ENCODE measurements around the gene CDON.

CDON gene

GRCh38 chr11:126082251-126083109 lies 19.8 kb upstream of the CDON start:
- DNase-seq (ENCODE audit: low read depth) = no peak
- TF ChIP-seq CTCF (conservative IDR thresholded peaks at IDR 0.05; ENCODE audit: low read depth, low read length) = no peak
- H3K4me3 ChIP-seq (ENCODE audit: low read length) = no peak overlapping the region

GRCh38 chr11:126081915-126082250 lies 19.2 kb upstream of the CDON start:
- TF ChIP-seq CTCF (conservative IDR thresholded peaks at IDR 0.05; ENCODE audit: low read depth, low read length) = no peak
- DNase-seq (ENCODE audit: low read depth) = no peak
- H3K4me3 ChIP-seq (ENCODE audit: low read length) = no peak overlapping the region

GRCh38 chr11:126080161-126080941 lies 17.7 kb upstream of the CDON start:
- H3K4me3 ChIP-seq (ENCODE audit: low read length) = no peak overlapping the region
- no peak for DNase-seq (ENCODE audit: low read depth)
- TF ChIP-seq CTCF (conservative IDR thresholded peaks at IDR 0.05; ENCODE audit: low read depth, low read length) = no peak

GRCh38 chr11:126079621-126080124 lies 17.0 kb upstream of the CDON start:
- H3K4me3 ChIP-seq (ENCODE audit: low read length) = no peak overlapping the region
- no peak for TF ChIP-seq CTCF (conservative IDR thresholded peaks at IDR 0.05; ENCODE audit: low read depth, low read length)
- DNase-seq (ENCODE audit: low read depth) = no peak

- no peak overlapping the region for H3K4me3 ChIP-seq (ENCODE audit: low read length)
- TF ChIP-seq CTCF (conservative IDR thresholded peaks at IDR 0.05; ENCODE audit: low read depth, low read length) = no peak
- no peak for DNase-seq (ENCODE audit: low read depth)
Measured at GRCh38 chr11:126076641-126077040, 14.0 kb upstream of the CDON start.

- no peak overlapping the region for H3K4me3 ChIP-seq (ENCODE audit: low read length)
- no peak for TF ChIP-seq CTCF (conservative IDR thresholded peaks at IDR 0.05; ENCODE audit: low read depth, low read length)
- no peak for DNase-seq (ENCODE audit: low read depth)
Measured at GRCh38 chr11:126072801-126073594, 10.3 kb upstream of the CDON start.
